HG02884 (cell line): ENCODE results near the gene TENT4A.

Experiments
- ATAC-seq: cut with Tn5 transposase; IDR thresholded peaks from one replicate; pipeline ENCODE4 v1.9.1; 2021; ENCODE audit warnings: mild to moderate bottlenecking, moderate library complexity; ENCODE audit not compliant: unreplicated experiment

TENT4A gene

DNA sequence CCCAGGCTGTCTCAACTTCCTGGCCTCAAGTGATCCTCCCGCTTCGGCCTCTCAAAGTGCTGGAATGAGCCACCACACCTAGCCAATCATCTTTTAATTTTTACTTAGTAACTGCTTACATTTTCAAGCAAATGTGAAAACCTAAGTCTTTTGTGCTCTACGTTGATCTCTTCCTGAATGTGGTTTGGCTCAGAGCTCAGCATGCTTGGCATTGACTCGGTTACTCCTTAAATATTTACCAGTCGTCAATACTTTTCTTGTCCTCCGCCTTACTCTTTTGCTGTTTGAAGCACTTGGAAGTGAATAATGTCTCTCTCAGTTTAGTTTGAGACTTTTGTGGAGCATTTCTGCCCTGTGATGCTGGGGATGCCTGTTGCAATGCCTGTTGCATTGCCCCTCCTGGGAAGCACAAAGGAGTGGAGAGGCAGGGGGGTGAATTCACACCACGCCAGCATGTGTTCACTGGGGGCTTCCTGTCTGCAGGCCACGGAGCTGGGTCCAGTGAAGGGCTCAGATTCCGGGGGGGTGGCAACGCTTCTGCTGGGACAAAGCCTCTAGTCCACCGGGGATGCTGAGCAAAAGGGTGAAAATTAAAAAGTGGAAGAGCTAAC is 13.1 kb upstream of the TENT4A start:
- ATAC-seq = no peak

DNA sequence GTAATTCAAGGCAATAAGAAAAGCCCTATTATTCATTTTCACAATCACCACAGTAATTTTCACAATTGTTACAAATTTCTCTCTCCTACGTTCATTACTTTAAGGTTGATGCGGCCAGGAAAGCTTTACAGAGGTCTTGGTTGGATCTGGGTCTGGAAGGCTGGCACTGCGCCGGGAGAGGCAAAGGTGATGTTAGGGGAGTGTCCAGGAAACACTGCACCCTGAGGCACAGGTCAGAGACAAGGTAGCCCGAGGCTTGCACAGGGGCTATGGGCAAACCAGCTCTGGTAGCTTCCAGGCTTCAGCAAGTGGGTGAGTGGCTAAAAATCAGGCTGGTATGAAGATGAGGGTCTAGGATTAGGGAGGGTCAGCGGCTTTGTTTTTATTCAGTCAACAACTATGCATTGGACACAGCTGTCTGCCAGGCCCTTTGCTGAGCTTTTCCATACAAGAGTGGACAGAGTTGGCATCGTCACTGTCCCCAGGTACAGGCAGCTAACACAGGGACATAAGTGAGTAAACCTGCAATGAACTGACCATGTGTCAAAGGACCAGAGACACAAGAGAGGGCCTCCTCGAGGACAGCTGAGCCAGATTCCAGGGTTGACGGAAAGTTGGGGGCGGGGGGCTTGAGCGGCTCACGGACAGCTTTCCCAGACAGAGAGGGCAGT is 12.4 kb upstream of the TENT4A start:
- no peak for ATAC-seq

DNA sequence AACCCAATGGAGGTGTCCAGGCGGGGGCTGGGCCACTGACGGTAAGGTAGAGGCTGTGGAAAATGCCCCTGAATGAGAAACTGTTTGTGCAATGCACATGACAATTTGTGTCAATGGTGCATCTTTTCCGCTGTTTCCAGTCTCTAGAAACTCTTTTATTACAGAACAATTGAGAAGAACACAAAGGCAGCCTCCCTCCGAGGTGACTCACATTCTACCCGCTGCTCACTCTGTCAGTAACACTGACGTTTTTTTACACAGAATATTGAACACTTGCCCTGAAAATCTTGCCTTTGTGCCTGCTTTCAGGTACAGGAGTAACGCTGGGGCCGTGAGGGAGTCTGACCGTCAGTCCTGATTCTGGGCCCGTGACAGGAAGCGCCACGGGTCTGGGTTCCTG is 11.7 kb upstream of the TENT4A start:
- no peak for ATAC-seq

DNA sequence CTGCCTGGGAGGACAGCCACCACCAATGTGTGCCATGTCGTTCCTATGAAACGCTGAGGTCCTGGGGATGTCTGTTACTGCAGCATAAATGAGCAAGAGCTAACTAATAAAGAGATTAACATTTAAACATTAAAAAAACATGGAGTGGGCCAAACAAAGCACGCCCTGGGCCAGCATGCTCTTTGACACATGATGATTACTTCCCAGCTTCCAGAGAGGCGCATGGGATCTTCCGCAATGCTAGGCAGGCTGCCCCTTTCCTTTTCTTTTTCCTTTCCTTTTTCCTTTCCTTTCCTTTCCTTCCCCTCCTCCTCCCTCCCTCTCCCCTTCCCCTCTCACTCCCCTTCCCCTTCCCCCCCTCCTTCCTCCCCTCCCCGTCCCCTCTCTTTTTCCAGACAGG is 10.6 kb upstream of the TENT4A start:
- ATAC-seq = no peak

DNA sequence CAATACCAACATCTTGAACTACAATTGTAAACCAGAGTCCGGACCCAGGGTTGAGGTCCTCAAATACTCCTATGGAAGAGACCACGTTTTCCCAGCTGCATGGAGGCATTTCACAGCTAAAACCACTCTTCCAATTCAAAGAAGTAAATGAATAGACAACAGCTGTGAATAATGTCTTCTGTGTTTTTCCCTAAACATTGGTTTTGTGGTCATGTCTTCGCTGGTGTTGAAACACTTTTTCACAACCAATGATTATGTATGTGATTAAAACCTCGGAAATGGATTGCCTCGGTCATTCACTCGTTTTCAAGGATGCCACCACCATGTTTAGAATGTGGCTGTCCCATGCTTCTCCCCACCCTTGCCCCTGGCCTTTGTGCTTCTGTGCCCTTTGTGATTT is 9.4 kb upstream of the TENT4A start:
- no peak for ATAC-seq

DNA sequence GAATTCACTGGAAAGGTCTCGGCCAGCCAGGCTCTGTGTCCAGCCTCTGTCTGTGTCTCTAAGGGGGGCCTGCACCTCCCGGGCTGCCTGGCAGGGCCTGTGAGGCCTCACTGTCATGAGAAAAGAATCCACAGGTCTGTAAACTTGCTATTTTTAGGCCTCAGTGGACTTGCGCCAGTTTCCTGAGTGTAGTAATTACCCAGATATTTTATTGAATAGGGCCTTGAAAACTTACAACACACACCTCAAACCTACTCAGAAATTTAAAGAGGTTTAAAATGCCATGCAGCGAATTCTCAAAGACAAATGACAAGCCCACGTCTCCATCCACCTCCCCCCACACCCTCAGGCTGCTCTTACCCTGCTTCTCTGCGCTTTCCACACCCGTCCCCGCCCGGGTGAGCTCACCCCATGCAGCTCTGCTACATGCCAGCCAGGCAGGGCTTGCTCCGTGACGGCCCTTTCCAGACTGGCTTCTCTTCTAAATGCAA is 8.8 kb upstream of the TENT4A start:
- ATAC-seq = no peak

DNA sequence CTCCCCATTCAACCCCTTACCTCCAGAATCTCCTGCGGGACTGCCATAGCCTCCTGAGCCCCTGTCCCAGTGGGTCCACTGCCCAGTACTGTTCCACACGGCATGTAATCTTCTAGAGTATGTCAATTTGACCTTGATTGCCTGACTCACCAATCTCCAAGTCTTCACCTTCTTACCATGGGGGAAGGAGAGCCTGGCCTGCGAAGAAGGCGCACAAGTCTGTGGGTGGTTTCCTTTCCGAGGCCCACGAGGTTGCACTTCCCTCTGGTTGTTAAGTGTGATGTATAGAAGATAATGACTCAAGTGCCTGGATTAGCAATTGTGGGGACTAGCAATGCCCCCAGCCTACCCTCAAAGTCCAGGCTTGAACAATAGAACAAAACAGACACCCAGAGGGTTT is 8.1 kb upstream of the TENT4A start:
- ATAC-seq = peak; percentile 90

DNA sequence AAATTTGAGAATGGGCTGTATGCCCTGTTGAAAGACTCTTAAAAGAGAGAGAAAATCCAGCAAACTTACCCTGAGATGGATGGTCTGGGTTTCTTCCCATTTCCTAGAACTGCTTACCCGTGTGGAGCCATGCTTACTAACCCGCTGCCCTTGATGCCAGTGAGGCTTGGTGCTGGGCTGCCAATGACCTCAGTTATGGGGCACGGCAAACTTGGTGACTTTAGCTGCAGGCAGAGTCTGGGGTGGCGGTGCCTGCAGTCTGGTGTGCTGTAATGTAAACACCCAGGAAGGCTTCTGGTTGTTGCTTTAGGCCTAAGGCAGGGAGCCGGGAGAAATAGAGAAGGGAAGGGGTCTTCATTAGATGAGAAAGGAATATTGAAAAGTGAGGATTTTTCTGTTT is 7.3 kb upstream of the TENT4A start:
- ATAC-seq = no peak

DNA sequence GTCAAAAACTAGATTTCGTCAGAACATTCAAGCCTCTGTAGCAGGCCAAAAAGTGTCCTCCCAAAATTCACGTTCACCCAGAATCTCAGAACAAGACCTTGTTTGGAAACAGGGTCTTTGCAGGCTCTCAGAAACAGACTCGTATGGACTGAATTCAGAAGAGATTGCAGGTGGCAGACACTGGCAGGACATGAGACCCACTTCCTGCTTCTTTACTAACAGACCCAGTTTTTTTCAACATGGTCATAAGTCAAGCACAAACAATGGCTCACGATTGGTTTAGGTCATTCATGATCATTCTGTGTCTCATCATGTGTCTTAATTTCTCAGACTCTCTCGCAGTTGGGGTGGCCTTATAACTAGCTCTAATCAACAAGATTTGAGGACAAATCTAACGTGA is 5.4 kb upstream of the TENT4A start:
- ATAC-seq = no peak

DNA sequence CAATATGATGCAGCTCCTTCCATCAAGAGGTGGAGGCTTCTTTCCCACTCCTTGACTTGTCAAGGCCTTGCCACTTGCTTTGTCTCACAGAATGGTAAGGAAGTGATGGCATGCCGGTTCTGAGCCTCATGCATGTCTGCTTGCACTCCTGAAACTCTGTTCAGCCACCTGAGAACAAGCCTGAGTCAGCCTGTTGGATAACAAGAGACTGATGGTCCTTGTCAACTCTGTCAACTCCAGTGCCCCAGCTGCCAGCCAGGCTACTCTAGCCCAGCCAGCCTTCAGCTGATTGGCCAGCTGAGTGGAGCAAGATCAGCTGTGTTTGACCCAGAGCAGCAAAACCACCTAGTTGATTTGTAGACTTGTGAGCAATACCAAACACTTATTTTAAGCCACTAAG is 4.4 kb upstream of the TENT4A start:
- no peak for ATAC-seq

DNA sequence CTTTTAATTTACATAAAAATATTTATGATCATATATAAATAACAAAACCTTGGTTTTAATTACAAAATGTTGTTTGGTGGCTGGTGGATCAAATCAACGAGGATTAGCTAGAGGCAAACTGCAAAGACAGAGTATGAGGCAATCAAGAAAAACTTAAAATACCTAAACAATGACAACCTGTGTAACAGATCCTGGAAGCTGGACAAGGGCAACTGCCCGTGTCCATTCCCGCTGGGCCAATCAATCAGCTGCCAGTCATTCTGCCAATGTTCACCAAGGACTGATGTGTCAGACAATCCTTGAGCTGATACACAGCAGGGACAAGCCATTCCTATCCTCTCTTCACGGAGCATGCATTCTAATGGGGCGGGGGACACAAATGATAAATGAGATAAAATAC is 3.2 kb upstream of the TENT4A start:
- ATAC-seq = no peak

DNA sequence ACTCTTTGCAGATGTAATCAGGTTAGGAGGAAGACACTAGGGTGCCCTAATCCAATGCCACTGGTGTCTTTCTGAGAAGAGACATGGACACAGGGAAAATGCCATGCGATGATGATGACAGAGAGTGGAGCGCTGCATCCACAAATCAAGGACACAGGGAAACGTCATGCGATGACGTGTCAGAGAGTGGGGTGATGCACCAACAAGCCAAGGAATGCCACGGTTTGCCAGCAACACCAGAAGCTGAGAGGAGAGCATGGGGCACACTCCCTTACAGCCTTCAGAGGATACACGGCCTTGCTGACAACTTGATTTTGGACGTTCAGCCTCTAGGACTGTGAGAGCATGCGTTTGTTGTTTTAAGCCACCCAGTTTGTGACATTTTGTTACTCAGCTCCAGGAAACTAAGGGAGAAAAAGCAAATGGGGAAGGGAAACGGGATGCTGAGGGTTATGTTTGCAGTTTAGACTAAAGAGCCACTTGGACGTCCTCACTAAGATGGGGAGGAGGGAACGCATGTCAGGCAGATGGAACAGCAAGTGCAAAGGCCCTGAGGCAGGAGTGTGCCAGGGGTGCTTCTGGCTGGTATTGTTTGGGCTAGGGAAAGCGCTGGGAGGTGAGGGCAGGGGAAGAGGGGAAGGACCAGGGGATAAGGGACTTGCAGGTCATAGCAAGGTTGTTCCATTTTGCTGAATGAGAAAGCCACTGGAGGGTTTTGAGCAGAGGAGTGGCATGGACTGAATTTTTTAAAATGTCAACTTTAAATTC is 2.5 kb upstream of the TENT4A start:
- no peak for ATAC-seq

DNA sequence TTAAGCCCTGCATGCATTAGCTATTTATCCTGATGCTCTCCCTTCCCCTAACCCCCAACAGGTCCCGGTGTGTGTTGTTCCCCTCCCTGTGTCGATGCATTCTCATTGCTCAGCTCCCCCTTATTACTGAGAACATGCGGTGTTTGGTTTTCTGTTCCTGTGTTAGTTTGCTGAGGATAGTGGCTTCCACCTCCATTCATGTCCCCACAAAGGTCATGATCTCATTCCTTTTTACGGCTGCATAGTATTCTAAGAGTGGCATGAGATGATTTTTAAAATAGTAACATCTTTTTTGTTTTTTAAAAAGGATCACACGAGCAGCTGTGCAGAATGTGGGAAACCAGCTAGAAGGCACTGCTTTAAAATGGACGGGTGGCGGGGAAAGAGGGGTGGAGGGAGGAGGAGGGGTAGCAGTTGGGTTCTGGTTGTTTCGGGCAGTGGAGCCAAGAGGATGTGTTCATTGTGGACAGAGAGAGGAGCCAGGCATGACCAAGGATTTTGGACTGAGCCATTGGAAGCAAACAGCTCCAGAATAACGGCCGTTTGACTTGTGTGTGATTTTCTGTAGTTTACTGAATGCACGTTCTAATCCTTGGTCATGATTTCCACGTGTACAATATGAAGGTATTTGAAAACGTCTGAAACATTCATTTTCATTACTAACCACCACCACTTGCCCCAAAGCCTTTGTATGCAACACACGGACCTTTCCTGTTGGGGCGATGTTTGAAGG is 1.7 kb upstream of the TENT4A start:
- ATAC-seq = no peak

DNA sequence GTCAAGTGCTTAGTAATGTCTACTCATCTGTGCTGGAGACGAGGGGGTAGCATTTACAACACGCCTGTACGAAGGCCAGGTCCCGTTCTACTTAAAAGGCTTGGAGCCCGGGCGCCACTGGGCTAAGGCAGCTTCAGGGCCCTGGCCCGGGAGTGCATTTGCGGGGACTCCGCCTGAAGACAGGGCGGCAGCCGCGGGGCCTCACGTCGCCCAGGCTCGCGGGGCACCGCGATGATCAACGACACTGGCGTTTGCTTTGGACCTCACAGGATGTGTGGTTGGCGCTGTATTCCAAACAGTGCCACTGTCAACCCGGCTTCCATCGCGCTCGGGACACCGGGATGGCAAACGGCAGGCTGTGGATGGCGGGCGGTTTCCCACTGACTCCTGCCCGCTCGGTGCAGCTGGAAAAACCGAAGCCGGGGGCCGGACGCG is 1.1 kb upstream of the TENT4A start:
- ATAC-seq = peak; percentile 11

DNA sequence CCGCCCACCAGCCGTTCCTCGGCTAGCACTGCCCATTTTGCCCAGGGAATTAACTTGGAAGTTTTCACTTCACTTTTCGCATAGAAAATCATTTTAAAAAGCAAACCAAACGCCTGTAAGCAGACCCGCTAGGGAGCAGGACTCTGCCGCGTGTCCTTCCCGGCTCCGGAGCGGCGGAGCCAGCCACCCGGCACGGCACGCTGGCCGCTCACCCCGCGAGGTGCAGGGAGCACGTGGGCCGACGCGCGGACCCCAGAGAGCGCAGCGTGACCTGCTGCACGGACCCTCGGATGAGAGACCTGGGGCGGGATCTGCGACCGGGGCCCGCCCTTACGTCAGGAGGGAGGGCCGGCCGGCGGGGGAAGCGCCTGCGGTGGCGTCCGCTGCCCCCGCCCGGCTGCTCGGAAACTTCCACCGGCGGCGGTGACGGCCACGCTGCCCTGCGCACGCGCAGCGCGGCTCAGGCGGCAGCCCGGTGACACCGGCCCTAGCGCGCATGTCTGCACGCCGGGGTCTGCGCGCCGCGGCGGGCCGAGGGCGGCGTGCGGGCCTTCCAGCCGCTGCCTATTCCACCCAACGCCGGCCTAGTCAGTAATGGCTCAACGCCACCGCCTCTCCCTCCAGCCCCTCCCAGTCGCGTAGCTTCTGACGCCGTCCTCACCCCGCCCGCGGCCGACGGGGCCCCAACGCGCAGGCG is 507 bp upstream of the TENT4A start:
- ATAC-seq = peak; percentile 55

DNA sequence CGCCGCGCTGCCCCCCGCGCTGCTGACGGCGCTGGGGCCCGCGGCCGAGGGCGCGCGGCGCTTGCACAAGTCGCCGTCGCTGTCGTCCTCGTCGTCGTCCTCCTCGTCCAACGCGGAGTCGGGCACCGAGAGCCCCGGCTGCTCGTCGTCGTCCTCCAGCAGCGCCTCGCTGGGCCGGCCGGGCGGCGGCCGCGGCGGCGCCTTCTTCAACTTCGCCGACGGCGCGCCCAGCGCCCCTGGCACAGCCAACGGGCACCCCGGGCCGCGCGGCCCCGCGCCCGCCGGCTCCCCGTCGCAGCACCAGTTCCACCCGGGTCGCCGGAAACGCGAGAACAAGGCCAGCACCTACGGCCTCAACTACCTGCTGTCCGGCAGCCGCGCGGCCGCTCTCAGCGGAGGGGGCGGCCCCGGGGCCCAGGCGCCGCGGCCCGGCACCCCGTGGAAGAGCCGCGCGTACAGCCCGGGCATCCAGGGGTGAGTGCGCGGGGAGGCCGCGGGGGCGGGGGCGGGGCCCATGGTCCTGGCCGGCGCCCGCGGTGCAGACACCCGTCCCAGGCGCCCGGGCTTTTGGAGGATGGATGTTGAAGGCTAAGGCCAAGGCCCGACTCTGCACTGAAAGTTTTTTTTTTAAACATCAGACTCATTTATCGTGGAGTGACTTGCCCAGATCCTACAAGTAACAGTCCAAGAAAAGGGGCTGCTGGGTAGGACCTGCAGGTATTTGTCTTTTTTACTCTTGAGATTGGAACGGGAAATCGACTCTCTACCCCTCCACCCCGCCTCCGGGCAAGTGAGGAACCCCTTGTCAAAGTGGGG is 1.2 kb downstream of the TENT4A start:
- ATAC-seq = no peak

DNA sequence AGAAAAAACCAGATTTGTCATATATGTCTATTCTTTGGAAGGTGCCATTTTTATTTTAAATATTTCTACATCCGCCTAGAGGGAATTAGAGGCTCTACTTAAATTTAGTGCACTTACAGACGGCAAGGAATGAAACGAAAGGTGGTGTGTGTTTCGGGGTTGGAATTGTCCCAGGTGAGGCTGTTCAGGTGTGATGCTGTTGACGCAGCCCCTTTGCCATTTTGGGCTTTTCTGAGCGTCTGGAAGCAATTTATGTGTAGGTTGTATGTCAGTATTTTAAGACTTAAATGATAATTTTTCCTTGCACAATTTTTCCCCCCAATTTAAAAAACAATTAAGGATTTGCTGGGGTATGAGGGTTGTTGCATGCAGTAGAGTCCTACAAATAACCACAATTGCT is 2.0 kb downstream of the TENT4A start:
- no peak for ATAC-seq

DNA sequence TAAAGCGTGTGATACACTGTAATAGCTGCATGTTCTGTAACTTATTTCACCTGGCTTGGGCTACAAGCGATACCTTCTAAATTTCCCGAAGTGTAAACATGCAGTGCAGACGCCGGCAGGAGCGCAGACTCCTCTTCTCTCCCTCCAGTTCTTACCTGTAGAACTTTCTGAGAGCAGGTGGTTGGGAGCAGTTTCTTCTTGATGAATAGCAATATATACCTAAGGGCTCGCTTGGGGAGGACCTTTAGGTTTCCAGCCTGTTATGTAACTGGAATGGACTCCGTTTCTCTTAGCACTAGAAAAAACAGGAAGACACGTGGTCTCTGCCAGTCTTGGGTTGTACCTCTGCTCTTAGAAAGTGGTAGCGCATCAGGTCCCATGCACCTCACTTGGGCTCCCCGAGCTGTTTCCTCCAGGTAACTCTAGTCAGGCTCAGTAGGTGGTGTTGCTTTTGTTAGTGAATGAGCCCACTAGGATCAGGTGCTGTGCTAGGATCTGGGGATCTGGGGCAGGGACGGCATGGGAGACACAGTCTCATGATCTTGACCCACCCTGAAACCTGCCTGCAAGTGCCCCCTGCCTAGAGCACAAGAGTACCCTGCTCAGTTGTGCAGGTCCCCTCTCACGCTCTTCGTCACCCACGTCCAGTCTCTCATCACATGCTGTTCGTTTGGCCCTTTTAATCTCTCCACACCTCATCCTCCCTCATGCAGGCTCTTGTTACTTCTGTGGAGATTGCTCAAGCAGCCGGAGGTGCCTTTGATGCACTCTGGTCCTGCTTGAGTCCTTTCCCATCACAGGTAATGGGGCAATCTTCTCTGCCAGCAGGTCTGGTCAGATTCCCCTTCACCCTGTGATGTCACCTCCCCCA is 2.8 kb downstream of the TENT4A start:
- no peak for ATAC-seq

DNA sequence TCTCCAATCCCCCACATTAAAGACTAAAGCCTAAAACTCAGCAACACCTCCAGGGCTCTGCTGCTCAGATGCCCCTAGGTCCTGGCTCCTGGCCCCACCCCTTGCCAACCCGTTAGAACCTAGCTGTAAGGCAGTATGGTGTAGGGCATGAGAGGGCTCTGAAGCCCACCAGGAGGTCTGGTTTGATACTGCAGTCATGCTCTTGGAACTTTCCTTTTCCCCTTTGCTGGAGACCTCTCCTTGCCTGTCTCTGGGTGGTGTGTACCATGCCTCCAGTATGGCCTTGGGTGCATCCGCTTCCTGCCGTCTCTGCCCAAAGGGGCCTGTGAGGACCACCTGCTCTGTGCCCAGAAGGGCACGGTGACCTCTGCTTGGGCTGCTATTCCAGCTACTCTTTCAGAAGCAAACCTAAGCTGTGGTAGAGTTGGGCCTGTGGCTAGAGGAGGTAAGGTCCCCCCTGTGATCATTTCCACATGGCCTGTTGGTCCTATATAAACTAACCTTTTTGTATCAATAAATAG is 3.5 kb downstream of the TENT4A start:
- ATAC-seq = no peak
